HG02763 (cell line): Measurements from ENCODE around the gene AGBL3.
"Not testable (repeated sequence)": the region's sequence is repeated elsewhere in the genome, so short reads cannot be mapped to it uniquely, and the experiment has no call there.

Experiments used
- ATAC-seq: cut with Tn5 transposase; IDR thresholded peaks from one replicate; pipeline ENCODE4 v1.9.1; 2021; ENCODE audit warnings: mild to moderate bottlenecking, moderate library complexity; ENCODE audit not compliant: unreplicated experiment

The AGBL3 gene

DNA sequence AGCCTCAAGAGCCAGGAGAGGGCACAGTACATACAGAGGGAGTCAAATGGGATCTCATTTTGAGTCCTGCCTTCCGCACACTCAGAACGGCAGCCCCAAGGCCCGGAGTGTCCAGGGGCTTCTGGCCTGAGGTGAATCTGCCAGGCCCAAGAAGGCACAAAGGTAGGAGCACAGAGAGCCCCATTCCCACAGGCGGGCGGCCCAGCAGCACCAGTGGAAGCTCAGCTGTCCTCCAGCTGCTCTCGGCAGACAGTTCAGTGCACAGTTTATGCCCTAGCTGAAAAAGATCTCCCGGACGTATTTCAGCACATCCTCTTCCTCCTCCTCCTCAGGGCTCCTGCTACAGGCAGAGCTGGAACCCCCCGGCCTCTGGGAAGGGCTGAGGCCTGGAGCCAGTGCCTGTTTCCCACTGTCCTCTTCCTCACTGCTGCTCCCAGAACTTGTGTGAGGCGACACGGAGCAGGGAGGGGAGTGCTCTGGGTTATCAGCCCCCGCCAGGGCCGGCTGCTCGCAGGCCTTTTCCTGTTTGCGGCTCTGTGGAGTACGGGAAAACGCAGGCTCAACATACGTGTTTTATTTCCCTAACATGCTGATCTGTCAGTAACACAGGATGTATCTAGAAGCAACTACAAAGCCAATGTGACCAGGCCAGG lies 180.2 kb downstream of the AGBL3 start:
- no peak for ATAC-seq

DNA sequence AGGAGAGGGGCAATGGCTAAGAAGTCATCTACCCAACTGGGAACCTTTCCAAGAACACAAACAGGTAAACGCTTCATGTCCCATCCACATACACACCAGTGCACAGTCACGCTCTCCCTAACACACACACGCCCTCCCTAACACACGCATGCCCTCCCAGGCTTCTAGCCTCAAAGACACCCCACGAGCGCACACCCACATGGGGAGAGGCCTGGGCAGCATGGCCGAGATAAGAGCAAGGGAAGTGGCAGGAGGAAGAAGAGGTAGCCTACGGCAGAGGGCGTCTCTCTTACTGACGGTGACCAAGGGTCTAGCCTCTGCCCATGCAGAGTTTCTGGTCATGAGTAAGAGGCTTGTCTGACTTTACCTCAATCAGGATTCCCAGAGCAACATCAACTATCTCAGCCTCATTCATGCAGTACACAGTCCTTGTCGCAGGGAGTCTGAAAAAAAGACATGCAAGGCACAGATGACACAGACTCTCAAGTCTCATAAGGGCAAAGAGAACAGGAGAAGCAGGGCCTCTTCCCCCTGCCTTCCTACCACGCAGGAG lies 181.1 kb downstream of the AGBL3 start:
- ATAC-seq: no peak

DNA sequence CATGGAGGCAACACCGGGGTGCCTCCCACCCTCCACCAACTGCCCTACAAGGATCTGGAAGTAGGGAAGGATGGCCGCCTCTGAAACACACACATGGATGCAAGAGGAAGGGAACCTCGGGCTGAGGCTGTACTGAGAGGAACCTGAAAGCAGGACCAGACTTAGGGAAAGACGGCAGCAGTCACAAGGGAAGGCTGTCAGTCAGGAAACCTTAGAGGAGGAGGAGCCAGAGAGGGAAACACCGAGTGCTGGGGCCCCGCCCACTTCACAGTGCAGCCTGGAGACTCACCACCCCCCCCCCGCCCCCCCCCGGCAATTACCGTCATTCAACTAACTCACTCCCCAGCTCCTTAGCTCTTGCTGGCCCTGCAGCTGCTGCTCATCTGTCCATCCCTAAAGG lies 181.7 kb downstream of the AGBL3 start:
- no peak for ATAC-seq

DNA sequence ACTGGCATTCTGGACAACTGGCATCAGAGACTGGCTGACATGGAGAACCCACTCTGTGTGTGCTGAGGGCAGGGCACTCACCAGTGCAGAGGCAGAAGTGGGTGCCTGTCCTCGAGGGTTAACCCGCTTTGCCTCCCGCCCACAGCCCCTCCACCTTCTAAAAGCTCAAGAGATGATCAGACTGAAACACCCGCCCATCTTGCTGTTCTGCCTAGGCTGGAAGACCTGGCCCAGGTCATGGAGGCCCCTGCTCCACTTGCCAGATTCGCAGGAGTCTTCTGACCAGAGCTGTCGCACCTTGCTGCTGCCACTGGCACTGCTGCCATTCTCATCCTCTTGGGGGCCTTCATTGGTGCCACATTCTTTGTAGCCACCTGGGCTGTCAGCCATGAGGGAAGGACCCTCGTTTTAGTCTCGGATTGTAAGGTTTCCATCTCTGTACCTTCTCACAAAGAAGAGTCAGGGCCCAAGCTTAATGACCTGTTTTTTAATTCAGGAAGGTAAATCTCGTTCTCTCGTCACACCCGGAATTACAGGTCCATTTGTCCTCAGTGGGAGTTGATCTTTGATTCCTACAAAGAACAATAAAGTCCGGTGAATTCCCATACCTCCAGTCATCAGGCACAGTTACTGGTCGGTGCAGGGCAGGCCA lies 182.3 kb downstream of the AGBL3 start:
- ATAC-seq: no peak

DNA sequence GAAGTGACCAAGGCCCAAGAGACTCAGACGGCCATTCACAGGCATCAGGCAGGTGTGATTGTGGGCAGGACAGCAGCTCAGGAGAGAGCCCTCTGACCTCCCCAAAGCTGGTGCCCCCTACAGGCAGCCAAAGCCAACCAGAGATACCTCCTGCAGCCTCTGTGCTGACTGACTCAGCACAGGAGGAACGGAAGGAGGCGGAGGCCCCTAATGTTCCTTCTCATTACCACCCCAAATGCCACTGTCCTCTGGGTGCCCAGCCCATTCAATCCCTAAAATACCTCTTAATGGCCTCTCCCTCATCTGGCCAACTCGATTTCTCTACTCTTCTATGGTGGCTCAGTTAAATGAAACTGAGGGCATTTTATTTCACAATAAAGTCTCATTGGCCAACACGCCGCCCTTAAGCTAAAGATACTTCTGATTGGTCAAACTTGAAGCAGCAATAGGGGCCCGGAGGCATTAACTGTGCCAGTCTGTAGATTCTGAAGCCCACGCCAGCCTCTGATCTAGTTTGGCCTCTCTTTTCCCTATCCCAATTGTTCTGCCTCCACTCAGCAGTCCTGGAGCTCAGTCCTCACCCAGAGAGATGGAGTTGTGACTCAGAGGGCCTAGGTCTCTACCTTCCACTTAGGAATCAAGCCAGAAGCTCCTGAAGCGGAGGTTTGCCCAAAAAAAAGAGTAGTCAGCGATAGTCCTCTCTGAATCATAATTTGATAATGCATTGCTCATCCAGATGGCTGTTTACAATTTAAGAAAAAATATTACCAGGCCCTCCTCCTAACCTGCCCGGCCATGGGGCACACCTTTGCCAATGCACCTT lies 183.0 kb downstream of the AGBL3 start:
- peak; percentile 34 for ATAC-seq

DNA sequence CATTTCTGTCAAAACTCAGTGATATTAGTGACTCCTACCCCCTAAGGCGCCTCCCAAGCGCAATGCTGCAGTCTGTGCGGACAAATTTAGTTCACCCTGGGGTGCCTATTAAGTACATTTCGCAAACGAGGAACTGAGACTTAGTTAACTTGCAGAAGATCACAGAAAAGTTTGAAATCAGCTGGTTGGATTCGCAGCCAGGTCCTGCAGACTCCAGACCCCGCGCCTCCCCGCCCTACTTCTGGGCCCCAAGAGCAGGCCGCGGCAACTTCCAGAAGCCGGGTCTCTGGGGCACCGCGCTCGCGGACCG lies 183.6 kb downstream of the AGBL3 start:
- ATAC-seq: no peak

DNA sequence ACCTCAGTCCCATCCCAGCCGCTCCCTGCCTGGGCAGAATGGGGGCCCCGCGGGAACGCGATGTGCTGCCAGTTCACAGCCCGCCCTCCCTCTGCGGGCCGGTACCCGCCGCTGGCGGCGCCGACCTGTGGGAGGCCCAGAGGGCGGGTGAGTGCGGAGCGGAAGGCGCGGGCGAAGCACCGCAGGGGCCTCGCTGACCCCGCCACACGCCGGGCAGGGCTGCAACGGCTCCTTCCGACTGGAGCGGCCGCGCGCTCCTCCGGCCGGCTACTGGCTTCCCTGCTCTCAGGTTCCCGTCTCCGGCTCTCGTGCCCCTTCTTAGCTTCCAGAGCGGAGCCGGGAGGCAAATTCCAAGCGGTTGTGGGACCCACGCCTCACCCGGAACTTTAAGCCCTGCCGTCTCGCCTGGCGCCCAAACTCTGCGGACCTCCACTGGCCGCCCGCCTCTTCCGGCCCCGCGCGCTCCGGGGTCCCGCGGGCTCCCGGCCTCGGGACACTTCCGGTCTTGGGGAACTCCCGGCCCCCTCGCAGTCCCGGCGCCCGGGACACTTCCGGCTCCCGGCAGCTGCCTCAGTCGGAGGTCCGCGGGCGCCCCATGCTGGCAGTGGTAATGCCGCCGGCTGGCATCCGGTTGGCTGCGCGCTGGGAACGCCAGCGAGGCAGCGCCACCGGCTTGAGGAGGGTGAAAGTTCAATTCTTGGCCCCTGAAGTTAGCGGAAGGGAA lies 184.1 kb downstream of the AGBL3 start, which contains the start of gene CYREN:
CYREN (minus strand) TSS at position 434 of the 724 bp plus-strand sequence. CDS start 1,785 bp downstream, outside the sequence.
- peak; percentile 69 for ATAC-seq

DNA sequence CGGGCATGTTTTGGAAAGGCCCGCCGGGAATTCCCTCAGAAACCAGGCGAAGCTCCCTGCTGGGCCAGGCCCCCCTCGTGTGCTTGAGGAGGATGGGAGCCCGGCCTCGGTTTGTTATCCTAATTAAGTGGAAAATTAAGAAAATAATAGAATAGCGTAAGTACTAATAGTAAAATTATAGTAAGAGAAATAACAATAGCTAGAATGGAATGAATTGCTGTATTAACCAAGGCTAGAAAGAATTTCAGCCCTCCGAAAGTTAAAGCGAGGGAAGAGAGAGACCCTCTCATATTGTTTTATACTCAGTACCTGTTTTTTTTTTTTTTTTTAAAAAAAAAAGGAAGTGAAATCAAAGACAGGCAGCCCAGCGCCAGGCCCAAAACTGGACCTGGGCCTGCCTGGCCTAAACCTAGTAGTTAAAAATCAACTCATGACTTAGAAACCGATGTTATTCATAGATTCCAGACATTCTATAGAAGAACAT lies 184.7 kb downstream of the AGBL3 start:
- peak; percentile 30 for ATAC-seq

DNA sequence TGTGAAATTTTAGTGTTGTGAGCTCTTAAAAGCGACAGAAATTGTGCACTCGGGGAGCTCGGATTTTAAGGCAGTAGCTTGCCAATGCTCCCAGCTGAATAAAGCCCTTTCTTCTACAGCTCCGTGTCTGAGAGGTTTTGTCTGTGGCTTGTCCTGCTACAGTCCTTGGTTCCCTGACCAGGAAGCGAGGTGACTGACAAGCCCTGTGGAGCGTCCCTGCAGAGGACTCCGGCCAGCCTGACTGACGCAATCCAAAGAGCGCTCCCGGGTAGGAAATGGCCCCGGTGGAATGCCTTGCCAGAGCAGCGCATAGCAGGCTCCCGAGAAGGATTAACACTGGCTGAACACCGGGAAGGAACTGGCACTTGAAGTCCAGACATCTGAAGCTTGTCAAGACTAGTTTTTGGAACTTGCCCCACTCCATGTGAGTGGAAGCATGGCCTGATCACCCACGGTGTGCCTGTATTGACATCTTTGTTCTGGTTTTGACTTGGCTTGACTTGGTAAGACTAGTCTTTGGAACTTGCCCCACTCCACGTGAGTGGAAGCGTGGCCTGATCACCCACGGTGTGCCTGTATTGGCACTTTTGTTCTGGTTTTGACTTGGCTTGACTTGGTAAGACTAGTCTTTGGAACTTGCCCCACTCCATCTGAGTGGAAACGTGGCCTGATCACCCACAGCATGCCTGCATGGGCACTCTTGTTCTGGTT lies 185.4 kb downstream of the AGBL3 start:
- not testable (repeated sequence) for ATAC-seq

DNA sequence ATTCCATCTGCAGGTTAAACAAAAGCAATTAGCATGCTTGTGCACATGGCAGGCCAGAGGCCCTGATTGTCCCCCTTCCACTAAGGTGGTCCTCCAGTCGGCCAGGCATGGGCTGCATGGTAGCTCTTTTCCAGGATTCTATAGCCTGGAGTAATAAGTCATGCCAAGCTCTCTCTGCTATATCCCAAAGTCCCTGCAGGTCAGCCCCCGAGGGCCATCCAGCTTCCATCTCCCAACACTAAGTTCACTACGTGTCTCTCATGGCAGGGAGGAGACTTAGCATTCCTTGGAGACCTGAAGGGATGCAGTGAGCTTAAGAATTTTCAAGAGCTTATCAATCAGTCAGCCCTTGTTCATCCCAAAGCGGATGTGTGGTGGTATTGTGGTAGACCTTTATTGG lies 187.6 kb downstream of the AGBL3 start:
- not testable (repeated sequence) for ATAC-seq

DNA sequence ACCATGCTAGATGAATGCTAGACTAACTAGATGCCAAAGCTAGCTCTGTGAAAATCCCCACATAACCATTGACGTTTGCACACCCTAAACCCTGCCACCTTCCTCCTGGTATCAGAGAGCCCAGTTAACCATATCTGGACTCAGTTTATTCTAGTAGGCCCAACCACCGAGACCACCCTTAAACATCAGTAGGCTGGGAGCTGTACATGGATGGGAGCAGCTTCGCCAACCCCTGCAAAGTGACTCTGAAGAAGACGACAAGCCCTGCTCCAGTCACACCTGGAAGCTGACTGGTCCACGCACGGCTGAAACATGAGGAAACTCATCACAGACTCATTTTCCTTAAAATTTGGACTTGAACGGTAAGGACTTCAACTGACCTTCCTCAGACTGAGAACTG lies 188.6 kb downstream of the AGBL3 start:
- no peak for ATAC-seq

DNA sequence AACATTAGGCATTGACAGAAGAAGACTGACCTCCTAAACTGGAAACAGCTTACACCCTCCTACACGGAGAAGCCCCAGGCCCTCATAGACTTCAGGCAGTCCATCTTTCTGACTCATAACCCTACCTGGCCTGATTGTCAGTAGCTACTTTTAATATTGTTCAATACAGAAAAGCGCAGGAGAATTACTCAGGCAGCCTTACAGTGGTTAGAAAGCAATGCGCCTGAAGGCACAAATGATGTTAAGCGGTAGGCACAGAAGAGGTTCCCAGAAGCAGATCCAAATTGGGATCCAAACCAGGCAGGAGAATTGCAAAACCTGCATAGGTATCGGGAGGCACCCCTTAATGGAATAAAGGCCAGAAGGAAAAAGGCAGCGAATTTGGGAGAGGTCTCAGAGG lies 189.6 kb downstream of the AGBL3 start:
- no peak for ATAC-seq

DNA sequence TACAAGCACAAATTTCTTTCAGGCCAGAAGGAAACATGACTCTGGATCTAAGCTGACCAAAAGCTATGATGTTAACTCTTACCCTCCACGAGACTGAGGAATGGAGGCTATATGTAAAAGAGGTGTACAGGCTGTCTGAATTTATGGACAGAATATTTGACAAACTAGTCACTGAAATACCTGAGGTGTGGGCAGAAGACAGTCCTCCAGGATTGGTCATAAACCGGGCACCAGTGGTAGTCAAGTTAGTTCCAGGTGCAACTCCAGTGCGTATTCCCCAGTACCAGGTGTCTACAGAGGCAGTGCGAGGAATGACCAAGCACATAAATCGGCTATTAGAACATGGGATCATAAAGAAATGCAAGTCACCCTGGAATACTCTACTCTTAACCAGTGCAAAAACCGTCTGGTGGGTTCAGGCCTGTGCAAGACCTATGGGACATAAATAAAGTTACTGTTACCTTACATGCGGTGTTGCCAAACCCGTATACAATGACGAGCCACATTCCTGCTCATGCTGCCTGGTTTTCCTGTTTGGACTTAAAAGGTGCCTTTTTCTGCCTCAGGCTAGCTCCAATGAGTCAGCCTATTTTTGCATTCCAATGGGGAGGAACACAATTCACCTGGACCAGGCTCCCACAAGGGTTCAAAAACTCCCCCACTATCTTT lies 190.9 kb downstream of the AGBL3 start:
- no peak for ATAC-seq

DNA sequence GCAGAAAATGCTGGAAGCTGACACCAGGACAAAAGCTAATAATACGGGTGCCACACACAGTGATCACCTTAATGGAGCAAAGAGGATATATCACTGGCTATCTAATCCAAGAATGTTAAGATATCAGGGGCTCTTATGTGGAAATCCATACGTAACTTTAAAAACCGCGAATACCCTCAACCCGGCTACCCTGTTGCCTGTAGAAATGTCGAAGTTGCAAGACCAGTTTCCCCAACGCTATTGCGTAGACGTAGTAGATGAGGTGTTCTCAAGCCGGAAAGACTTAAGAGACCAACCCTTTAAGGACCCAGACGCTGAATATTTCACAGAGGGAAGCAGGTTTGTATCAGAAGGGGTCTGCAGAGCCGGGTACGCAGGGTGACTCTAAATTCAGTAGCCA lies 192.1 kb downstream of the AGBL3 start:
- ATAC-seq: no peak

DNA sequence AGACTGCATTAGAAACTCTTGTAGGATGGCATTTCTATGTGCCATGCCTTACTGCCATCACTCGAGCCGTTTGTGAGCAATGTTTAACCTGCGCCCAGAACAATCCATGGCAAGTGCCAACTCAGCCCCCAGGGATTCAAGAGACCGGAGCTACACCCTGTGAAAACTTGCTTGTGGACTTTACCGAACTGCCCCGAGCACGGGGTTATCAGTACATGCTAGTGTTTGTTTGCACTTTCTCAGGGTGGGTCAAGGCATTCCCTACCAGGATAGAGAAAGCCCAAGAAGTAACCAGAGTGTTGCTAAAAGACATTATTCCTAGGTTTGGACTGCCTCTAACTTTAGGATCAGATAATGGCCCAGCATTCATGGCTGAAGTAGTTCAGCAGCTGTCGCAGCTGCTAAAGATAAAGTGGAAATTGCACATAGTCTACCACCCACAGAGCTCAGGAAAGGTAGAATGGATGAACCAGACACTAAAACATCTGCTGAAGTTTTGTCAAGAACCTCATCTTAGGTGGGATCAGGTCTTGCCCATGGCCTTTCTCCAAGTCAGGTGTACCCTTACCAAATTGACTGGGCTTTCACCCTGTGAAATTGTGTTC lies 193.1 kb downstream of the AGBL3 start:
- ATAC-seq: no peak

DNA sequence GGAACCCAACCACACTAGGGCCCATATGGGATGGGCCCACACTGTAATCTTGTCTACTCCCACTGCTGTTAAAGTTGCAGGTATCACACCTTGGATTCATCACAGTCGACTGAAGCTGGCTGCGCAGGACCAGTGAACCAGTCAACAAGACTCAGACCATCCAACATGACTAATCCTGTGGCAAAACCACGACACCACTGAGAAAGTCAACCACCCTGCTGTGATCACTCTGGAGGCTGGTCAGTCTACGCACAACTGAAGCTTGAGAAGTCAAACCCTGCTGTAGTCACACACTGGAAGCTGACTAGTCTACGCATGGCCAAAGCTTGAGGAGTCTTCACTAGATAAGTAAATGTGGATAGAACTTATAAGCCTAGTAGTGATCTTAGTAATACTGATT lies 193.8 kb downstream of the AGBL3 start:
- no peak for ATAC-seq

DNA sequence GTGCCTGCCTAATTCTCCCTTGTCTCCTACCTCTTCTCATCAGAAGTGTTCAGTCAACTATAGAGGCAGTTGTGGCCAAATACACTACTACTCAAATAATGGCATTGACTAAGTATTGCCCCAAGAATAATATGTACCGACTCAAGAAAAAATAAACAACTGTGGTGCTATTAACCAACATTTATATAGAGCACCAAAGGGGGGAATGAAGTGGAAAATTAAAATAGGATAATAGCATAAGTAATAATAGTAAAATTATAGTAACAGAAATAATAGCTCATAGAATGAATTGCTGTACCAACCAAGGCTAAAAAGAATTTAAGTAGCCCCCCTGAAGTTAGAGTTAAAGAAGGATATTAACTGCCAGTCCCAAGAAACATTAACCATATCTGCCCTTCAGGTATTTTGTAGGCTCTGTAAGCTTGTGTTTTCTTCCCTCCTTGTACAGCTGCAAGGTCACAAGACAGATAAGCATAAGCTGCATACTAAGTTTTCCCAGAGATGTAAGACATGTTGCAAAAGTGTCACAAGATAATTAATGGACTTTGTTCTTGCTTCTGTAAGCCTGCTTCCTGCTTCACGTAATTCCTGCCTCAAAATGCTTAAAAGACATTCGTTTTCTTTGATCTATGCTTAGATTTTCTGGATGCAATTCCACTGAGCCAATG lies 195.1 kb downstream of the AGBL3 start:
- no peak for ATAC-seq

DNA sequence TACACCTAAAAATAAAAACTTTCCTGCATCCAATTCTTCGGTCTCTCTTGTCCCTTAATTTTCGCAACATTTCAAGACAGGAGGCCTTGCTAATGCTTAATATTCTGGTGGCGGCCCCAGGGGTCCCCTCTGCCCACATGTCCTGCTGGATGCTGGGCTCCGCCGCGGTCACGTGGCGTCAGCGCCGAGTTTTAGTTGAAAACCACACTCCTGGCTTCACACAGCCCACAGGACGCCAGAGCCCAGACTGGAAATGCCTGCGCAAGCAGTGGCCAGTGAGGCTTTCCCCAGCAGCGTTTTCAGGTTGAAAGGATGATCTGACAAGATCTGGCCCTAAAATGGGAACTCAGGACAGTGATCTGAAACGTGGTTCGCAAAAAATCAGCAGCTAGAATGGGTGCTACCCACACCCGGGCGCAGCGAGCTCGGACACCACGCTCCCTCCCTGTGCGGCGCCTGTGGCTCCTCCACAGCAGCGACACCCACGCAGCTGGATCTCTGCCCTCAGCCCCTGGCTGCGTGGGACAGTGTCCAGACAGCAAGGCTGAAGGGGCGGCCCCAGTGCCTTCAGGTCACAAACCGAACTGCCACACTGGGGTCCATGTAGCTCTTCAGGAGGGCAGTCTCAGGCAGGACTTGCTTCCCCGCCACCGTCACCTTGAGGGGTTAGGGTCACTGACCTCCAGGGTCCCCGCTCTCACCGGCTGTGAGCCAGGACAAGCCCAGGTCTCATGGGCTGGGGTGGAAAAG lies 195.8 kb downstream of the AGBL3 start:
- no peak for ATAC-seq
